PC-3 (cell line): Measurements from ENCODE around the gene GTF2H4.

Source experiments
- EZH2 ChIP-seq: fragments of 300-600 bp; sonication (generic); IDR thresholded peaks from one replicate; pipeline ENCODE4 v1.6.1; 2017; ENCODE audit warnings: antibody characterized with exemption, mild to moderate bottlenecking, low read length; ENCODE audit not compliant: unreplicated experiment
- EZH2phosphoT487 ChIP-seq: fragments of 300-600 bp; sonication (generic); IDR thresholded peaks from 2 replicates; pipeline ENCODE4 v1.6.1; 2018; ENCODE audit warnings: mild to moderate bottlenecking, antibody characterized with exemption, low read length, borderline replicate concordance
- TF ChIP-seq, protein P1 (sequence below): fragments of 300-600 bp; sonication (generic); conservative IDR thresholded peaks from 2 replicates; pipeline ENCODE4 v1.5.1; 2017; ENCODE audit warnings: antibody characterized with exemption, low read depth, mild to moderate bottlenecking, low read length

- TF ChIP-seq EZH2, result no peak
- TF ChIP-seq, protein P1, sequence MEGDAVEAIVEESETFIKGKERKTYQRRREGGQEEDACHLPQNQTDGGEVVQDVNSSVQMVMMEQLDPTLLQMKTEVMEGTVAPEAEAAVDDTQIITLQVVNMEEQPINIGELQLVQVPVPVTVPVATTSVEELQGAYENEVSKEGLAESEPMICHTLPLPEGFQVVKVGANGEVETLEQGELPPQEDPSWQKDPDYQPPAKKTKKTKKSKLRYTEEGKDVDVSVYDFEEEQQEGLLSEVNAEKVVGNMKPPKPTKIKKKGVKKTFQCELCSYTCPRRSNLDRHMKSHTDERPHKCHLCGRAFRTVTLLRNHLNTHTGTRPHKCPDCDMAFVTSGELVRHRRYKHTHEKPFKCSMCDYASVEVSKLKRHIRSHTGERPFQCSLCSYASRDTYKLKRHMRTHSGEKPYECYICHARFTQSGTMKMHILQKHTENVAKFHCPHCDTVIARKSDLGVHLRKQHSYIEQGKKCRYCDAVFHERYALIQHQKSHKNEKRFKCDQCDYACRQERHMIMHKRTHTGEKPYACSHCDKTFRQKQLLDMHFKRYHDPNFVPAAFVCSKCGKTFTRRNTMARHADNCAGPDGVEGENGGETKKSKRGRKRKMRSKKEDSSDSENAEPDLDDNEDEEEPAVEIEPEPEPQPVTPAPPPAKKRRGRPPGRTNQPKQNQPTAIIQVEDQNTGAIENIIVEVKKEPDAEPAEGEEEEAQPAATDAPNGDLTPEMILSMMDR, result no peak
- TF ChIP-seq EZH2phosphoT487, result no peak
Measured at GRCh38 chr6:30902709-30903108, 5.3 kb upstream of the GTF2H4 start.
